Measurements from ENCODE around the gene IQCH.

DNA sequence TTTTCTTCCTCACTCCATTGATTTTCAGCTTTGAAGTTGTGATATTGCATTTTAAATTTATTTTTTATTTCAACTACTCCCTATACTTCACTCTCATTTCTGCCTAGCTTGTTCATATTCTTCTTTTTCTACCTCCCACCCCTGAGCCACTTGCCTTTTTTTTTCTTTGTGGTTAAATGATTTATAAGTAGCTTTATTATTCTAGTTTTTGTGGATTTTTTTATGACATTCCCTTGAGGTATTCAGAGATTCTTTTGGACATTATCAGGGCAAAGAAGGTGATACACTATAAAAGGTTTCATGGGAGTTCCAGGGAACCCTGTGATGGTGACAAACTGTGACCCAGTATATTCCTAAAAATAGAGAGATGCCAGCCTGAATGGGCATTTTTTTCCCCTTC lies 269.6 kb downstream of the IQCH start:
- TF ChIP-seq, protein P1, sequence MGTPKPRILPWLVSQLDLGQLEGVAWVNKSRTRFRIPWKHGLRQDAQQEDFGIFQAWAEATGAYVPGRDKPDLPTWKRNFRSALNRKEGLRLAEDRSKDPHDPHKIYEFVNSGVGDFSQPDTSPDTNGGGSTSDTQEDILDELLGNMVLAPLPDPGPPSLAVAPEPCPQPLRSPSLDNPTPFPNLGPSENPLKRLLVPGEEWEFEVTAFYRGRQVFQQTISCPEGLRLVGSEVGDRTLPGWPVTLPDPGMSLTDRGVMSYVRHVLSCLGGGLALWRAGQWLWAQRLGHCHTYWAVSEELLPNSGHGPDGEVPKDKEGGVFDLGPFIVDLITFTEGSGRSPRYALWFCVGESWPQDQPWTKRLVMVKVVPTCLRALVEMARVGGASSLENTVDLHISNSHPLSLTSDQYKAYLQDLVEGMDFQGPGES (IDR thresholded peaks at IDR 0.05; ENCODE audit: low read depth, low read length): no peak
- TF ChIP-seq, protein P2, sequence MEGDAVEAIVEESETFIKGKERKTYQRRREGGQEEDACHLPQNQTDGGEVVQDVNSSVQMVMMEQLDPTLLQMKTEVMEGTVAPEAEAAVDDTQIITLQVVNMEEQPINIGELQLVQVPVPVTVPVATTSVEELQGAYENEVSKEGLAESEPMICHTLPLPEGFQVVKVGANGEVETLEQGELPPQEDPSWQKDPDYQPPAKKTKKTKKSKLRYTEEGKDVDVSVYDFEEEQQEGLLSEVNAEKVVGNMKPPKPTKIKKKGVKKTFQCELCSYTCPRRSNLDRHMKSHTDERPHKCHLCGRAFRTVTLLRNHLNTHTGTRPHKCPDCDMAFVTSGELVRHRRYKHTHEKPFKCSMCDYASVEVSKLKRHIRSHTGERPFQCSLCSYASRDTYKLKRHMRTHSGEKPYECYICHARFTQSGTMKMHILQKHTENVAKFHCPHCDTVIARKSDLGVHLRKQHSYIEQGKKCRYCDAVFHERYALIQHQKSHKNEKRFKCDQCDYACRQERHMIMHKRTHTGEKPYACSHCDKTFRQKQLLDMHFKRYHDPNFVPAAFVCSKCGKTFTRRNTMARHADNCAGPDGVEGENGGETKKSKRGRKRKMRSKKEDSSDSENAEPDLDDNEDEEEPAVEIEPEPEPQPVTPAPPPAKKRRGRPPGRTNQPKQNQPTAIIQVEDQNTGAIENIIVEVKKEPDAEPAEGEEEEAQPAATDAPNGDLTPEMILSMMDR (IDR thresholded peaks at IDR 0.05): no peak
